GM18861 (cell line): ENCODE results near the gene FN3KRP.

Experiments used
- ATAC-seq: cut with Tn5 transposase; IDR thresholded peaks from one replicate; pipeline ENCODE4 v1.9.1; 2021; ENCODE audit not compliant: unreplicated experiment

FN3KRP gene

DNA sequence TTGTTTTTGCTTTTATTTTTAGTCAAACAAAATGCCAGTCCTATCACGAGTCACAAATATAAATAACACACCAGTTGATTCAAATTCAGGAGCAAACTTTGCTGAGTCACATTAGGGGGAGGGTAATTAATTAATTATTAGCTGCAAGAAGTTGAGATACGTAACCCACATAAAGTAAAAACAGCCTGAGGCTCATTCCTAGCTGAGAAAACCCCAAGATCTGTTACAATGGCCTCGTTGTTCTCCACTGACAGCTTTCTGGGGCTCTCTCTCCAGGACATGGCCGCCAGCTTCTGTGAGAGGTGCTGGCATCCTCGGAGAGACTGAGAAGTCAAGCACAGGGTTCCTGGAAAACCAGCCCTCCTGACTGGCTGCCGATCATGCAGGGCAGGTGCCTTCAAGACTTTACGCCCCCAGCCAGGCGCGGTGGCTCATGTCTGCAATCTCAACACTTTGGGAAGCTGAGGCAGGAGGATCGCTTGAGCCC, 29.1 kb upstream of the FN3KRP start:
- ATAC-seq, result no peak

DNA sequence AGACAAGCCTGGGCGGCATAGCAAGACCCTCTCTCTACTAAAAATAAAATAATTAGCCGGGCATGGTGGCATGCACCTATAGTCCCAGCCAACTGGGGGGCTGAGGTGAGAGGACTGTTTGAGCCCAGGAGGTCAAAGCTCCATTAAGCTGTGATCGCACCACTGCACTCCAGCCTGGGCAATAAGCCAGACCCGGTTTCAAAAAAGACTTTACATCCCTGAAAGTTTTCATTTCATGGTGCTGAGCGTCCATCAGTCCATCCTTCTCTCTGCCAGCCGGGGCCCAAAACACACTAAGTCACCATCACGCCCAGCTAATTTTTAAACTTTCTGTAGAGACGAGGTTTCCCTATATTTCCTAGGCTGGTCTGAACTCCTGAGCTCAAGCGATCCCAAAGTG, 28.6 kb upstream of the FN3KRP start:
- no peak for ATAC-seq

DNA sequence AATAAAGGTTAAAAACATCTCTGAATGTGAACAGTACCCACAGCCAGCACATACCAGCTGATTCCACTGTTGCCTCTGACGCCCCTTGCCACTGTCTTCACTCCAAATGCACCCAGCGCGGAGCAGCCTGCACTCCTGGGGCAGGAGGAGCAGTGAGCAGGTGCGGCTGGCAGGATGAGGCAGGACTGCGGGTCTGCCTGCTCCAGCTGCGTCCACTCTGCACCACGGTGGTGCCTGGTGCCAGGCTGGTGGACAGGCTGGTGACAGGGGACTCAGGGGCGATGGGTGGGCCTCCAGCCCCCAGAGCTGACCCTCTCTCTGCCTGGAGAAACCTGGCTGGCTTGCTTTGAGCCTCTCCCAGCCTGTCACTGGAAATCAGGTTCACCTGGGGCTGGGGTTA, 27.4 kb upstream of the FN3KRP start:
- ATAC-seq, result no peak

DNA sequence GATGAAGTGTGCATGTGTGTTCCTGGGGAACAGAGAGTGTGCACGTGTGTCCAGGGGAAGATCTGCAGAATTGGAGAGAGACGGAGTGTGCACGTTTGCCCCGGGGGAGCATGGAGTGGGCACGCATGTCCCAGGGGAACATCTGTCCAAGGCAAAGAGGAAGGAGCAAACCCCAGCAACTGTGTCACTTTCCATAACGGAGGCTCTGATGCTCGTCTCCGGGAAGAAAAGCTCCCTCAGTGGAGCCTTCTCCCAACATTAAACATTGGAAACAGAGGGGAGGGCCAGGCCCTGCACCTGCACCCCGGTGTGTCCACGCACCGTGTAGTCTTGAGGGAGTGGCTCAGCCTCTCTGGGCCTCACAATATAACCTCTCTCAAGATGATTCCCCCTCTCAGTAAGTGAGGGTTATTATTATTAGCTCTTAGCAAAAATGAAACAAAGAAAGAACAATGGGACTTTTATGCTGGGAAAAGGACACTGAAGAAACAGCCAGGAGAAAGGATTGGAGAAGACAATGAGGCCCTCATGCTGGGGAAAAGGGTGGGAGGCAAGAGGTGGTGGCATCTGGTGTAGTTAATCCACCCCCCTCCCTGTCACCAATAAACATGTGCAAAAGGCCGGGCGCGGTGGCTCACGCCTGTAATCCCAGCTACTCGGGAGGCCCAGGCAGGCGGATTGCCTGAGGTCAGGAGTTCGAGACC, 25.6 kb upstream of the FN3KRP start:
- no peak for ATAC-seq

- ATAC-seq, result no peak
Measured at GRCh38 chr17:82691714-82692113, 24.8 kb upstream of the FN3KRP start.

- ATAC-seq, result no peak
Measured at GRCh38 chr17:82692268-82692667, 24.2 kb upstream of the FN3KRP start.

DNA sequence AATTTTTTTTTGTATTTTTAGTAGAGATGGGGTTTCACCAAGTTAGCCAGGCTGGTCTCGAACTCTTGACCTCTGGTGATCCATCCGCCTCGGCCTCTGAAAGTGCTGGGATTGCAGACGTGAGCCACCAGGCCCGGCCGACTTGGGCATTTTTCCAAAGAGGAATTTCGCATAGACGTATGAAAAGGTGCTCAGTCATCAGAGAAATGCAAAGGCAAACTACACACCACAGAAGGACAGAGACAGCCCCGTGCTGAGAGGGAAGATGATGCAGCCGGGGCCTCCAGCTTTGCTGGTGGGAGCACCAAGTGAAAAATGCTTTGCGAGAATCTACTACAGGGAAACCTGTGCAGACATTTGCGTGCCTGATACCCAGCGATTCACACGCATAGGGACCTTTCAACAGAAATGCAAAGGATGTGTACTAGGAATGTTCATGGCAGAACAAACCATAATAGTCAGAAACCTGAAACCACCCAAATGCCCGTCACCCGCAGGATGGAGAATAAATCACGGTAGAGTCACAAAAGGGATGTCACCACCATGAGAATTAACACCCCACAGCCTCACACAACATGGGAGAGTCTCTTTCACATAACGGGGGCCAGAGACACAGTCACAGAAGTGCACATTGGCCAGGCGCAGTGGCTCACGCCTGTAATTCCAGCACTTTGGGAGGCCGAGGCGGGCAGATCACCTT, 23.2 kb upstream of the FN3KRP start:
- no peak for ATAC-seq

DNA sequence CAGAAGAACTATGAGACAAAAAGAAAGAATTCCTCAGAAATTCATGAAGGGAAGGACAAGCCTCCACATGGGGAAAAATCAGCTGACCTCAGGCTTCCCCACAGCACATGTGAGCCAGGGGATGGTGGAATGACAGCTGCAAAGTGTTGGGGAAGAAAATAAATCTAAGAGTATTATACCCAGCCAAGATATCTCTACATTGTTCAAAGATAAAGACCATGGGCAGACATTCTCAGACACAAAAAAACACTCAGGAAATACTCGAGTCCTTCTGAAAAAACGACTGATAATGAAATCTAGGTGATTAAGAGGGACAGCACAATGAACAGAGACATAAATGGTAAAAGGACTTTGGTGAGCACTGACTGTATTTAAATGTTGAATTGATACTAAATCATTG, 21.9 kb upstream of the FN3KRP start:
- no peak for ATAC-seq

DNA sequence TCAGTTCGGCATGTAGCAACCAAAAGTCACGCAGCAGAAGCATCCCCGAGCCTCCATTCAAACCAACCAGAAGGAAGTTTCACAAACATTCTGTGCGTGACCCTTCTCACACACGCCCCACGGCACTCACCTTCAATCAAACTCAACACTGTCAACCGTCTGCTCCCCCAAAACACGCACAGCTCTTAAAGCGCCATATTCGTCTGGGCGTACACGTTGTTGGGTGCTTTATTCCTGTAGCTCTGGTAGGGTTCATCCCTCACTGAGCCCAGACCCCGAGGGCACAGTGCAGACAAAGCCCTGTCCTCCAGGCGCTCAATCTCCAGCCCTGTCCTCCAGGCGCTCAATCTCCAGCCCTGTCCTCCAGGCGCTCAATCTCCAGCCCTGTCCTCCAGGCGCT, 20.2 kb upstream of the FN3KRP start:
- no peak for ATAC-seq

- ATAC-seq, result no peak
Measured at GRCh38 chr17:82696916-82697807, 19.3 kb upstream of the FN3KRP start.

DNA sequence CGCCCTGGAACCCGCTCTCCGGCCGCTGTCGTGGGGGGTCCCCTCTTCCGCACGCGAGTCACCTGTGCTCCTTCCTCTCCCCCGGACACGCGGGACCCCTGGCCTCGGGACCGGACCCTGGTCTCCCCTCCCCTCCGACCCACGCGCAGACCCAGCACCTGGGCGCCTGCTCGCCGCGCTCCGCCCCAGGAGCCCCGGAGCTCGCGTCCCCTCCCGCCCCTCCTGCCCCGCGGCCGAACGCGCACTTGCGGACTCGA, 18.8 kb upstream of the FN3KRP start:
- ATAC-seq, result no peak

GRCh38 chr17:82698065-82698973, 18.2 kb upstream of the FN3KRP start, which contains the start of gene RAB40B:
RAB40B (minus strand) TSS chr17:82698698; CDS start chr17:82698596, 102 bp downstream.
- ATAC-seq, result peak; percentile 98

DNA sequence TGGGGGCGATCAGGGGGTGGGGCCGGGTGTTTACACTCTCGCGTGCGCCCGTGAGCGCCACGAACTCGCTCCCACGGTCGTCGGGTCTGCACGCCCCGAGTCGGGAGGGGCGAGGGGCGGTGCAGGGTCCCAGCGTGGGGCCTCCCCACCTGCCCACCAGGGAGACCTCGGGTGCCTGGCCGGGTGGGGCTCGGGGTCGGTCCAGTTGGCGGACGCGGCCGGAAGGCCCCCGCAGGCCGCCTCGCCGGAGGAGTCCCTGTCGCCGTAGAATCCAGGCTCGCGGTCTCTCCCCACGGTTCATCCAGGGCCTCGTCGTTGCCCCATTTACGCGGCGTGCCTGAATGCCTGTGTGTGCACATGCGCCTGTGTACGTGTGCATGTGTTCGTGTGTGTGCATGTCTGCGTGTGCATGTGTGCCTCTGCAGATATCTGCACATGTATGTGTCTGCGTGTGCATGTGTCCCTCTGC, 17.5 kb upstream of the FN3KRP start:
- no peak for ATAC-seq

- no peak for ATAC-seq
Measured at GRCh38 chr17:82699551-82699950, 17.0 kb upstream of the FN3KRP start.

DNA sequence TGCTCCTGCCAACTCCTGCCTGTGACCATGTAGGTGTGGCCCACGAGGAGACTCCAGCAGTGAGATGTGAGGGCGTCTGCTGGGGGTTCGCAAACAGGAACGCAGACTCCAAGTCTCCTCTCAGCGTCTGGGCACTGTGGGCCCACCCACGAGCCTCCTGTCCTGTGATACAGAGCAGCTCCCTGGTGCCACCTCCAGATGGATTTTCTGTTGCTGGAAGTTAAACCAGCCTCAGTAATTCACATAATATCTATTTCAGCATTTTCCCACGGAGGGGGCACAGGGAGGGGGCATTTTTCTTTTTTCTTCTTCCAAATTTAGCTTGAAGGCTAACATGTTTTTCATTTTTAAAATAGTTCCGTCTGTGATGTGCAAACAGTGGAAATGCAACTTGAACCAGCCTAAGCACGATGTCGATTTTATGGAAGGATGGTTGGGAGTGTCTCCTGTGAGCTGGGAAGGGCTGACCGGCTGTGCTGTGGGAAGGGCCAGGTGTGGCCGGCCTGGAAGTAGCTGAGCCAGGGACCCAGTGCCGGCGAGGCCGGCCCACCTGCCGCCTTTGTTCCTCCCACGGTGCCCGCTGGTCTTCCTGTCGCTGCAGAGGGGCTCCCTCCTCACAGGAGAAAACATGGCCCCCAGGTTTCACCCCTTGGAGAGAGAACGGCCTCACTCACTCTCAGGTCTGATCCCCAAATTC, 14.1 kb upstream of the FN3KRP start:
- no peak for ATAC-seq

GRCh38 chr17:82703036-82703745, 13.3 kb upstream of the FN3KRP start:
- no peak for ATAC-seq

DNA sequence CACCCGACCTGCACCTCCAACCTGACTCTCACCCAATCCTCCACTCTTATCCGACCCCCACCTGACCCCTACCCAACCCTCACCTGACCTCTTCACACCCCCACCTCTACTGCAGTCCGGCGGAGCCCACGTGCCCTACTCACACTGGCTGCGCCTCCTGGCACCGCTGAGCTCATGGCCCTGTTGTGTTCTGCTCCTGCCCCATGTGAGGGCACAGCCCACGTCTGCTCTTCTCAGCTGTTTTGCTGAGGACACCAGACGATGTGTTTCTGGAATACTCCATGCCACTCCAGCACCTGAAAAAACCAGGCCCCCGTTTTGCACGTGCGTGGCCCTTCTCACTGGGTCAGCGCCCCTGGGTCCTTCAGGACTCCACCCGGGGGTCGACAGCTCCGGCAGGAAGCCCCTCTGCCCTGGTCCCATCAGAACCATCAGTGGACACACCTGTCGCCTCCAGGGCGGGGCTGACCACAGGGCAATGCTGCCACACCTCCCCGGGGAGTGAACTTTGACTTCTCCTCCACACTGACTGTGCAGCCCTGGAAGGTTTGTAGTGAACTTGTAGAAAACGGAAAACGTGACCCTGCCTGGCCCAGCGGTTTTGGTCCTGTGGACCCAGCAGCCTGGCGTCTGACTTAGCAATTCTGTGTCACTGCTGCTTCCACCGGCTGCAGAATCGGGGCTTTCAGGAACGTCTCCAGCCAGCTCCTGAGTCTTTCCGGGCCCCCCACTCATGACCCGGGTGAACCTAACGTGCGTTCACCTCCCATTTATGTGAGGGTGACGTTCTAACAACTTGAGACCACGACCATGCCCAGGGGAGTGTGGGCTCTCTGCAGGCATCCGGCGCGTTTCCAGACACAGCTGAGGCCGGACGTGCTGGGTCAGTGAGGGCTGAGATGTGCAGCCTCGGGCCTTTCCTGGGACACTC, 12.3 kb upstream of the FN3KRP start:
- no peak for ATAC-seq

- no peak for ATAC-seq
Measured at GRCh38 chr17:82704886-82705285, 11.6 kb upstream of the FN3KRP start.
